Fibroblast of lung (primary cell): Measurements from ENCODE around the gene ATP11A.

Experiments used
- CTCF ChIP-seq, 2 donors: IDR thresholded peaks in 1 of 2; conservative IDR thresholded peaks in 1 of 2; 1 replicate in 1 of 2; 2 replicates in 1 of 2; pipeline ENCODE4 v1.5.1; 2011 to 2012; ENCODE audit warnings: low read length in 2 of 2, control low read depth in 1 of 2, inconsistent platforms in 1 of 2, low read depth in 1 of 2, mild to moderate bottlenecking in 1 of 2
- EZH2 ChIP-seq: IDR thresholded peaks from 2 replicates; pipeline ENCODE4 v1.5.1; 2012; ENCODE audit warnings: low read length, control low read depth, mild to moderate bottlenecking; ENCODE audit errors: missing control alignments

GRCh38 chr13:112742583-112742982 is 52.7 kb downstream of the ATP11A start:
- TF ChIP-seq CTCF (conservative IDR thresholded peaks at IDR 0.05 in 1 of 2, IDR thresholded peaks at IDR 0.05 in 1 of 2; ENCODE audit: low read depth in 1 of 2, low read length in 2 of 2) (no peak), EZH2 (no peak)
